Small intestine (tissue), 16 donors: ENCODE data around the gene ATXN8OS. TPM values are rescaled to one million over a fixed set of nuclear protein-coding genes. Genes with fewer than 3 reads are reported as not detected.

ENCODE experiments used
- DNase-seq, 2 donors: peaks; one replicate each; pipeline versions ENCODE4 v3.0.0 to v3.0.0-alpha.2; 2013
- FAIRE-seq: peaks from 2 replicates; lab custom pipeline; 2012; peaks lifted over from hg19 to GRCh38; lab: Jason Lieb, UNC
- H3K27ac ChIP-seq, 3 donors: one replicate each; pipeline ENCODE4 v1.5.1; 2013; ENCODE audit warnings: low read length in 2 of 3, mild to moderate bottlenecking in 2 of 3, control low read depth in 1 of 3, inconsistent platforms in 1 of 3, low read depth in 1 of 3, moderate library complexity in 1 of 3
- H3K27me3 ChIP-seq, 3 donors: one replicate each; pipeline ENCODE4 v1.6.1; 2013; ENCODE audit warnings: low read length in 3 of 3, inconsistent platforms in 1 of 3; ENCODE audit not compliant: control insufficient read depth in 3 of 3, insufficient read depth in 3 of 3
- H3K36me3 ChIP-seq, 3 donors: one replicate each; pipeline ENCODE4 v1.6.1; 2013; ENCODE audit warnings: low read length in 3 of 3, inconsistent platforms in 1 of 3, low read depth in 1 of 3, mild to moderate bottlenecking in 1 of 3, moderate library complexity in 1 of 3; ENCODE audit not compliant: control insufficient read depth in 3 of 3, insufficient read depth in 2 of 3
- H3K4me1 ChIP-seq, 3 donors: one replicate each; pipeline ENCODE4 v1.6.1; 2013; ENCODE audit warnings: low read length in 2 of 3, inconsistent platforms in 1 of 3, low read depth in 1 of 3, mild to moderate bottlenecking in 1 of 3, moderate library complexity in 1 of 3; ENCODE audit not compliant: control insufficient read depth in 3 of 3, insufficient read depth in 2 of 3
- H3K4me3 ChIP-seq, 3 donors: one replicate each; pipeline ENCODE4 v1.5.1; 2013; ENCODE audit warnings: low read length in 3 of 3, control low read depth in 1 of 3, inconsistent platforms in 1 of 3, low read depth in 1 of 3, mild to moderate bottlenecking in 1 of 3, moderate library complexity in 1 of 3
- H3K9me3 ChIP-seq, 2 donors: one replicate each; pipeline ENCODE4 v1.6.1; 2013; ENCODE audit warnings: low read depth in 1 of 2, low read length in 1 of 2; ENCODE audit not compliant: control insufficient read depth in 2 of 2, insufficient read depth in 1 of 2
- WGBS, 3 donors: extraction: QIAGEN DNeasy Blood & Tissue Kit; methylation state at CpG; one replicate each; pipeline ENCODE4 v1.1.7; 2013; 5-methylcytosine and 5-hydroxymethylcytosine counted together
- long read RNA-seq, 10 donors: transcript quantifications; one replicate each; lab custom pipeline, GENCODE V29; 2026
- polyA plus RNA-seq, 4 donors: library from polyadenylated mRNA; stranded (reverse) in 3 of 4; unstranded in 1 of 4; fragments of 200-250 nt in 3 of 4; fragments of 120-200 nt in 1 of 4; gene quantifications; one replicate each; pipeline versions ENCODE4 v1.2.1 to v1.2.3, GENCODE V29; 2013
- donor health status: healthy with polysubstance abuse.
- donor health status: control.
- donor health status: control.
- donor health status: Bipolar disorder and iron deficiency.
- donor health status: healthy.

The ATXN8OS gene
- under 1 TPM in 1 of 4 donors, not detected in 3; 0.06 TPM for polyA plus RNA-seq
- long read RNA-seq, donor 1 = 0 reads
- long read RNA-seq, donor 2 = 0 reads
- long read RNA-seq, donor 3 = 0 reads
- long read RNA-seq, donor 4 = 0 reads
- long read RNA-seq, donor 5 = 0 reads
- long read RNA-seq, donor 6 = 0 reads
- long read RNA-seq, donor 7 = 0 reads
- long read RNA-seq, donor 8 = 0 reads
- long read RNA-seq, donor 9 = 0 reads
- long read RNA-seq, donor 10 = 0 reads

DNA sequence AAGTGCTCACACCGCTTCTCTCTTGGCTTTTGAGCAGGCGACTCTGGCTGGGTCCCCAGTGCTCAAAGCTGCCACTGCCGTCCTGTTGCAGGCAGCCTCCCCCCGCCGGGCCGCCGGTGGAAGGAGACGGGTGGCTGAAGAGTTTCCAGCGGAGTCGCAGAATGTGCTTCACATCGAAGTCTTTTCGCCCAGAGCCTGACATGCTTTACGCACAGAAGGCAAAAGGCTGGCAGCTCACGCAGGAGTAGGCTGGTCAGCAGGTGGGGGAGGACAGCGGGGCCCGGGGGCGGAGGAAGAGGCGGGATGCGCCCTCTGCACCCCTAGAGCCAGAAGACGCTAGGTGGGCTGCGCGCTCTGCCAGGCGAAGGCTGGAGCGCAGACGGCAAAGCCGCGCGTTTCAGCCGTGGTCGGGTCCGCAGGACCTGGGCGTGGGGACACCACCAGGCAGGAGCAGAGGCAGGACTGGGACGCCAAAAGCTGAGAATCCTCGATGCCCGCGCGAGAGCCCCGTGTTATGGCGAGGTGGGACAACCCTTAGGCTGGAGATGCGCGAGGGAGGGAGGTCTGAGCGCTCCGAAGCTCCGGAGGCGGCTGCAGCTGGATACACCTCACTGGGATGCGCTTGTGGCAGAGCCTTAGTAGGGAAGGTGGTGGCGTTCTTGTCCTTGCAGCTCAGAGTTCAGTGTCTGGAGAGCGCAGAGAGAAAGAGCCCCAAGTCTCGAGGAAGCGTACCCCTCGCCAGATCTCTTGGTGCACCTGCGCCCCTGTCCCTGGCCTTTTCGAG is at the start of gene ATXN8OS:
Gene ATXN8OS (plus strand): TSS at position 329 of the 784 bp plus-strand sequence.
- H3K4me3 ChIP-seq = peak within 1 kb of the TSS in 1 of 3 donors; percentile 8
- 7 to 22% (median 15%) methylated on average over 51 to 53 of the region's 53 CpGs for WGBS, 3 donors
- H3K27ac ChIP-seq = no peak within 1 kb of the TSS
- no peaks in the 10 kb centered on the region for H3K4me1 ChIP-seq
- FAIRE-seq (no peak), DNase-seq (peak in 1 of 2 donors; percentile 19)
- H3K9me3 ChIP-seq = no peaks in the 10 kb centered on the region
- H3K27me3 ChIP-seq = peaks cover 0 to 19% (median 0%) of the 10 kb centered on the region in 3 donors
- no peaks in the 10 kb centered on the region for H3K36me3 ChIP-seq

DNA sequence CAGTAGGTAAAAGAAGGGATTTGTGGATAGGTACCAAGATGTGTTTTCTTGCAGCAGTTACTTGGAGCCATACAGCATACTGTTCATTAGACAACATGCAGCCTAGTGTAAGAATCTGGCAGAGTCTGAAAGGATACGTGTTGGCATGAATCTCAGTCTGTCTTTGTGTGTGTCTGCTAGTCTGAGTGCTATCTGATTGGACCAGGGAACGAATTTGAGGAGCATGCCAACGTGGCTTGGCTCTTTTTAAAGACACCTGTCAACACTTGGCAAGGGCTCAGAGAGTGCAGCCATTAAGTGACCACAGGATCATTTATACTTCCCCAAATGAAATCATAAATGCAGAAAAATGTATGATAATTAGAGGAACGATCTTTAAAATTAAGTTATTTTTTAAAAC is 27.6 kb upstream of the ATXN8OS start:
- Histone ChIP-seq H3K27ac (no peak overlapping the region), H3K9me3 (no peaks in the 10 kb centered on the region), H3K27me3 (no peaks in the 10 kb centered on the region), H3K4me1 (no peaks in the 10 kb centered on the region), H3K4me3 (no peak overlapping the region), H3K36me3 (no peaks in the 10 kb centered on the region)
- WGBS, 3 donors = 24 to 30% (median 26%) methylated on average over 4 of the region's 4 CpGs
- FAIRE-seq (no peak), DNase-seq (no peak)

DNA sequence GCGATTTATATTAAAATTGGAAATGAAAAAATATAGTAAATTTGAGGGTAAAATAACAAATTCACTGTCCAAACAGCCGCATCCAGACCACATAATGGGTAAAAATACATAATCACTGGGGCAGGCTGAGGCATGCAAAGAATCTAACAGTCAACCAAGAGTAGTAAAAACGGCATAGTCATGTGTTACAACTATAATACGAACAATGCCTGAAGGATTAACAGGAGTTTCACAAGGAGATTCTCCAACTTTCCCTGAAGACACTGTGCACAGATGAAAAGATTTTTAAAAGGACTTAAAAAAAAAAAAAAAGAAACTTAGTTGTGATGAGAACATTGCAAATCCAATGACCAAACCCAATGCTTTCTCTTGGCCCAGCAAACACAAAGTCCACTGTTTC is 20.4 kb upstream of the ATXN8OS start:
- Histone ChIP-seq H3K4me1 (no peaks in the 10 kb centered on the region), H3K36me3 (no peaks in the 10 kb centered on the region), H3K9me3 (no peaks in the 10 kb centered on the region), H3K27me3 (no peaks in the 10 kb centered on the region), H3K4me3 (no peak overlapping the region), H3K27ac (no peak overlapping the region)
- 68 to 82% (median 77%) methylated on average over 4 of the region's 4 CpGs for WGBS, 3 donors
- no peak for FAIRE-seq
- no peak for DNase-seq

DNA sequence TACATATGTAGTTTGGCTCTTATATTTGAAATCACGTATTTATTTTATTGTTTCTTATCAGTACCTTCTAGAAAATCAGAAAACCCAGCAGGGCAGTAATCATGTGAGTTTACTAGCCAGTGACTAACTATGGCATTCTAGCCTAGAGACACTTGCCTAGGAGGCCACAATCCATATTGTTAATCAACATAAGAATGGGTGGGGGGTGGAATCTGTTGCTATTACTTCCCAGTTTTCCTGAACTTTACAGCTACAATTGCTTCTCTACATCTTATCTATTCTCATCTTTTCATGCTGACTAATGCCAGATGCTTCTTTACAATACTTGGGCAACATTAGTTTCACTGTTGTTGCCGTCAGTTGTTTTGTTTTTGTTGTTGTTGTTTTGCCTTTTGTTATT is 18.7 kb upstream of the ATXN8OS start:
- DNase-seq (no peak), FAIRE-seq (no peak)
- WGBS, 3 donors = 46 to 71% (median 53%) methylated on average over 2 of the region's 2 CpGs
- Histone ChIP-seq H3K36me3 (no peaks in the 10 kb centered on the region), H3K4me1 (no peaks in the 10 kb centered on the region), H3K9me3 (no peaks in the 10 kb centered on the region), H3K4me3 (no peak overlapping the region), H3K27ac (no peak overlapping the region), H3K27me3 (no peaks in the 10 kb centered on the region)

DNA sequence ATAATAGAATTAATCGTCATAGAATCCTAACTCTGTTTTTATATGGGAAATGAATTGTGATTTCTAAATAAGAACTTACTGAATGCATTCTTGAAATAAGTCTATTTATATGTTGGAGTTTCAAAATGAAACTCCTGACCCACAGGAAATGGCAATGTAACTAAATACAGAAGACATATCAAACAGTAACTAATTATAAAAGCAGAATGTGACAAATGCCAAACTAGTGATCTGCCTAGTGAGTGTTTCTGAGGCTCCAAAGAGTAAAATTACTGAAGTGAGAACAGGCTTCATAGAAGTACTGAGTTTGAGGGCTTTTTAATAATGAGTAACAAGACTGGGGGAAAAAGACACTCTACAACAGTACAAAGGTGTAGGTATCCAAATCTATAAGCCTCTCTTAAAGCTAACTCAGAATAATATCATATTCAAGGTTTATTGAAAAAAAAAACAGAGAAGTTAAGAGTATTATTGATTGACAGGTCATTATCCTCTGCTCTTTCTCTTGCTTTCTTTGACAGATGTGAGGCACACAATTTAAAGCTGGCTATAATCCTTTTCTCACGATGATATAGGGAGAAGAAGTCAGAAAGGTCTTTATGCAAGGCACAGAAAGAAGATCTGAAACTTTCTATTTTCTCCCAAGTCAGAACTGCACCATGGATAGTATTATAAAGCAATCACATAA is 17.4 kb upstream of the ATXN8OS start:
- DNase-seq = no peak
- 73 to 85% (median 77%) methylated on average over 2 of the region's 2 CpGs for WGBS, 3 donors
- Histone ChIP-seq H3K36me3 (no peaks in the 10 kb centered on the region), H3K27ac (no peak overlapping the region), H3K27me3 (no peaks in the 10 kb centered on the region), H3K9me3 (no peaks in the 10 kb centered on the region), H3K4me3 (no peak overlapping the region), H3K4me1 (no peaks in the 10 kb centered on the region)
- FAIRE-seq = no peak

DNA sequence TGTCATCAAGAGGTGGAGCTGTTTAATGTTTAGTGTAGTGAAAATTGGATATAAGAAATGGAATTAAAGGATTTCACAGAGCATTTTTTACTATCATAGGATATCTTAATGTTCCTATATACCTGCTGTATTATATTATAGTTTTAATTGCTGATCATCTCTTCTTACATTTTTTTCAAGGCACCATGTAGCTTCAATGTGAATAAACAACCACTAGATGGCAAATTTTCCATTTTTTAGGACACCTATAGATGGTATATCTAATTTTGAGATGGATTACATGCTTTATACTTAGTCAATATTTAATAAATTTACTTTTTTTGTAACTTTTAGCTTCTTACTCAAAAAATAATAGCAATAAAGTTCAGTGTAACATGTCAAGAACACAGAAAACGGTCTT is 9.0 kb upstream of the ATXN8OS start:
- Histone ChIP-seq H3K27me3 (no peaks in the 10 kb centered on the region), H3K27ac (no peak overlapping the region), H3K4me3 (no peak overlapping the region), H3K4me1 (no peaks in the 10 kb centered on the region), H3K9me3 (no peaks in the 10 kb centered on the region), H3K36me3 (no peaks in the 10 kb centered on the region)
- DNase-seq (no peak), FAIRE-seq (no peak)
- WGBS, 3 donors = 24 to 43% (median 26%) methylated on average over 1 of the region's 1 CpG

DNA sequence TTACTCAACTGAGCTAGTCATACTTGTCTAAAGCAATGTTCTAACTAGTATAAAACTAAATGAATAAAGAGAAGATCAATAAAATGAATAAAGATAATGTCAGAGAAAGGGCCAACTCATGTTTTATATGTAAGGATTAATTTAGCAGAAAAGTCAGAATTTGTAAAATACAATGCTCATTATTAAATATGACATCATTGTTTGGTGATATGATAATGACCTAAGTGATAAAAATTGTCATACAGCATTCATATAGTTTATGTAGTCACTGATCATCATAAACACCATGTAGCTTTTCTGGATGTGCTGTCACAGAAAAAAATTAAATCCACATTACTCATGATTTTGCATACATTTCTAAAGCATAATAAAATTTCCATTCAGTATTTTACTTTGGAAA is 3.1 kb upstream of the ATXN8OS start:
- no peaks in the 10 kb centered on the region for H3K36me3 ChIP-seq
- no peak for FAIRE-seq

DNA sequence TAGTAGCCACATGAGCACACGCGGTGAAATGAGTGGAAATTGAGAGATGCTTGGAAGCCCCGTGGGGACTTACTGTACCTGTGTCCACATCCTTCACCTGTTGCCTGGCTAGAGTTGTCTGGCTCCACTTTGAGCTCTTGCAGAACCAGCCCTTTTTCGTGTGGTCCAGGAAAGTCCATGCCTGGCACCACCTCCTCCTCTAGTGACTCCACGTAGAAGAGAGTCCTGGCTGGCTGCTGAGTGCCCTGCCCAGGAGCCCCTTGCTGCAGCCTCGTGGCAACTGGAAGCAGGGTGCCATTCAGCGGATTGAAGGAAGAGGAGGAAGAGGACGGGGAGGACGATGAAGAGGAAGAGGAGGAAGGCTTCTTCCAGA is 515 bp upstream of the ATXN8OS start:
- Histone ChIP-seq H3K9me3 (no peaks in the 10 kb centered on the region), H3K27me3 (peaks cover 0 to 19% (median 0%) of the 10 kb centered on the region in 3 donors), H3K36me3 (no peaks in the 10 kb centered on the region), H3K27ac (no peak overlapping the region), H3K4me3 (no peak overlapping the region), H3K4me1 (no peaks in the 10 kb centered on the region)
- DNase-seq (peak in 1 of 2 donors; percentile 5), FAIRE-seq (no peak)
- WGBS, 3 donors = 25 to 38% (median 38%) methylated on average over 9 of the region's 9 CpGs

More for the DNA sequence above, 3.1 kb upstream of the ATXN8OS start:
- H3K9me3 ChIP-seq = no peaks in the 10 kb centered on the region
- peaks cover 0 to 19% (median 0%) of the 10 kb centered on the region in 3 donors for H3K27me3 ChIP-seq
- DNase-seq = no peak
- no peak overlapping the region for H3K4me3 ChIP-seq
- no peak overlapping the region for H3K27ac ChIP-seq
- no peaks in the 10 kb centered on the region for H3K4me1 ChIP-seq
